ENCODE data around the gene STIM2. TPM values are rescaled to one million over a fixed set of nuclear protein-coding genes. Genes with fewer than 3 reads are reported as not detected.

Gene STIM2
- total RNA-seq, 2 donors from 2014 or later: 34.4 to 44.2 TPM

DNA sequence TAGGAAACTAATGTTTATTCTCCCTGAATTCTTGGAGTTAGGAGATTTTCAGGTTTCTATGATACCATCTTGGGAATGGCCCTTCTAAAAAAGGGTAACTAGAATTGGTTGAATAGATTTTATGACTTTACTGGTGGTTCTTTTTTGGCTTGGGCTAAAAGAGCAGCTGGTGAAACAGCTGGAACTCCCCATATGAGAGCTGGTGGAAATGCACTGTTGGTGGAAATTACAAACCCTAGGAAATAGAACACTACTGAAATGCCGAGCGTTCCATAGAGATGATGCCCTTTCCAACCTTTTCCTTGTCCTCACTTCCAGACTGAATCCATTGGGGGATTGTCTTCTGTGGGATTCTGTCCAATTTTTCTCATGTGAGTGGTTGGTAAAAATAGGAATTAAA lies 139.5 kb downstream of the STIM2 start:
- no peak for DNase-seq (ENCODE audit: low spot score)
- WGBS: 85% methylated on average over 2 of the region's 2 CpGs
- intact Hi-C loops (cut with DNase I): no loop called here

DNA sequence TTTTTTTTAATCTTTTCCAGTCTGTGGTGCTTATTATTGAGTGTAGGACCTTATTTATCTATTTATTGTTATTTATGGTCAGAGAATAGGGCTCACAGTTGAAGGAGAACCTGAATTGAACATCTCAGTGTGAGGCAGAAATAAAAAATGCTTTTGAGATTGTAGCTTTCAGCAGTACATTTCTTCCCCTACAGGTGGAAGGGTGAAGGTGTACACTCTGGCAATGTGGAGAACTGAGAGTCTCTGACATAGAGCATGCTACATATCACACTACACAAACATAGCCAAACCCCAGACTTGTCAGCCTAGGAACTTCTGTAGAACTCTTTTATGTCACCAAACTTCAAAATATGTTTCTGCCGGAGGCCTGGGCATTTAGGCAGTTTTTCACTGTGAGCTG lies 140.2 kb downstream of the STIM2 start:
- Histone ChIP-seq H3K36me3 (no peaks in the 10 kb centered on the region), H3K4me3 (no peak overlapping the region), H3K9me3 (no peaks in the 10 kb centered on the region), H3K27ac (no peak overlapping the region), H3K4me1 (replicated peaks) (no peaks in the 10 kb centered on the region), H3K27me3 (replicated peaks; ENCODE audit: insufficient read depth) (no peaks in the 10 kb centered on the region)
- intact Hi-C loops (cut with DNase I): no loop called here
- TF ChIP-seq POLR2AphosphoS5 (IDR thresholded peaks at IDR 0.05) (no peak), CTCF (IDR thresholded peaks at IDR 0.05) (peak in 2 of 4 experiments; percentile 10 to 28), POLR2A (IDR thresholded peaks at IDR 0.05) (no peak)
- no peak for DNase-seq (ENCODE audit: low spot score)
- 91% methylated on average over 1 of the region's 1 CpG for WGBS

More for the DNA sequence above, 139.5 kb downstream of the STIM2 start:
- Histone ChIP-seq H3K27ac (no peak overlapping the region), H3K36me3 (no peaks in the 10 kb centered on the region), H3K4me1 (replicated peaks) (no peaks in the 10 kb centered on the region), H3K27me3 (replicated peaks; ENCODE audit: insufficient read depth) (no peaks in the 10 kb centered on the region), H3K9me3 (no peaks in the 10 kb centered on the region), H3K4me3 (no peak overlapping the region)
- TF ChIP-seq POLR2AphosphoS5 (IDR thresholded peaks at IDR 0.05): no peak

DNA sequence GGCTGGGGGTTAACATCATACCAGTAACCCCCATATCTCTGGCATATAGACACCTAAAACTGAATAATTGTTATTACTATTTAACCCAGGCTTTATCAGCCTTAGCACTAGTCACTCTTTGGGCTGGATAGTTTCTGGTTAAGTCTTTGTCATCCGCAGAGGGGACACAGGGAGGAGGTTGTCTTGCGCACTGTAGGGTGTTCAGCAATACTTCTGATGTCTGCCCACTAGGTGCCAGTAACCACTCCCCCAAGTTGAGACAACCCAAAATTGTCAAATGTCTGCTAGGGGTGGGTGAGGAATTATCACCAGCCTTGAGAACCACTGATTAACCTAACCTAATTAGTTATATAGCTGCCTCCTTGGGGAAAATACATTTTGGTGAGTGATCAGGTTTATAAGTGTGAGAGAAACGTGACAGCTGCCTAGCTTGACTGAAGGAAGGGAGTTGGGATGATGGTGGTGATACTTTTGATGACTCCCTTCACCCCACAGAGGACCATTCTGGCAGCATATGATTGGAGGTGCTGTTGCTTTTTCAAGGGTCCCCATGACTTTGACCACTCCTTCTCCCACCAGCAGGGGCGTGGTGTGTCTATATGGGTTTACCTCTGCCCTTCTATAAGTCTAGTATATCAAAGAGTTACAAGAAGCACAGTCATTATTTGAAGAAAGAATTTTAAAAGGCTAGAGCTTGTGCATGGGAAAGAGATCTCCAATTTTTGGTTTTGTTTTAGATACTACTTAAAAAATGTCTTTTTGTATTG lies 140.9 kb downstream of the STIM2 start:
- Histone ChIP-seq H3K4me3 (no peak overlapping the region), H3K27ac (no peak overlapping the region), H3K36me3 (no peaks in the 10 kb centered on the region), H3K9me3 (no peaks in the 10 kb centered on the region), H3K4me1 (replicated peaks) (no peaks in the 10 kb centered on the region), H3K27me3 (replicated peaks; ENCODE audit: insufficient read depth) (no peaks in the 10 kb centered on the region)
- intact Hi-C loops (cut with DNase I): no loop called here
- TF ChIP-seq POLR2AphosphoS5 (IDR thresholded peaks at IDR 0.05): no peak
- no peak for TF ChIP-seq CTCF (IDR thresholded peaks at IDR 0.05)
- no peak for TF ChIP-seq POLR2A (IDR thresholded peaks at IDR 0.05)
- DNase-seq (ENCODE audit: low spot score): no peak
- 95% methylated on average over 4 of the region's 4 CpGs for WGBS

DNA sequence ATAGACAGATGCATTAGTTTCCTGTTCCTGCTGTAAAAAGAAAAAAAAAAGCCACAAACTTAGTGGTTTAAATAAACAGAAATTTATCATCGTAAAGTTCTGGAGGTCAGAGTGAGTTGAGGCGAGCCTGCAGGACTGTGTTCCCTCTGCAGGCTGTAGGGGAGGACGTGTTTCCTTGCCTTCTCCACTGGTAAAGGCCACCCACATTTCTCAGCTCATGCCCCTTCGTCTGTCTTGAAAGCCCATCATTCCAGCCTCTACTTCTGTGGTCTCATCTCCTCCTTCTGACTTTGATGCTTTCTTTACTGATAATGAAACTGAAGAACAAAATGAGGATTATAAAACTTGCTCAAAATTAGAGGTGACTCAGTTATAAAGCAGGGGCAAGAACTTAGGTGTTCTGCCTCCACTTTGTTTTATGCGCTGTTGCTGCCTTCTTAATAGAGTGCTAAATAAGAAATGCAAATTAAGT lies 143.0 kb downstream of the STIM2 start:
- intact Hi-C loops (cut with DNase I): no loop called here

GRCh38 chr4:27005501-27005900 lies 144.9 kb downstream of the STIM2 start:
- H3K4me1 ChIP-seq (replicated peaks): peaks cover 7% of the 10 kb centered on the region
- DNase-seq (ENCODE audit: low spot score): no peak
- TF ChIP-seq POLR2AphosphoS5 (IDR thresholded peaks at IDR 0.05): no peak
- no peak for TF ChIP-seq POLR2A (IDR thresholded peaks at IDR 0.05)
- TF ChIP-seq CTCF (IDR thresholded peaks at IDR 0.05): no peak
- H3K27ac ChIP-seq: peak overlapping the region; percentile 9 to 25
- intact Hi-C loops (cut with DNase I): loop anchor here (5.0 kb wide), 1 partner anchor 143 kb away; the partner anchor contains the start of gene STIM2
- no peaks in the 10 kb centered on the region for H3K36me3 ChIP-seq
- no peaks in the 10 kb centered on the region for H3K27me3 ChIP-seq (replicated peaks; ENCODE audit: insufficient read depth)
- no peaks in the 10 kb centered on the region for H3K9me3 ChIP-seq
- no peak overlapping the region for H3K4me3 ChIP-seq

More for the DNA sequence above, 143.0 kb downstream of the STIM2 start:
- peaks cover 5% of the 10 kb centered on the region for H3K4me1 ChIP-seq (replicated peaks)
- H3K9me3 ChIP-seq: no peaks in the 10 kb centered on the region
- 41% methylated on average over 5 of the region's 5 CpGs for WGBS
- no peaks in the 10 kb centered on the region for H3K36me3 ChIP-seq
- no peak for DNase-seq (ENCODE audit: low spot score)
- H3K27ac ChIP-seq: no peak overlapping the region
- TF ChIP-seq POLR2A (IDR thresholded peaks at IDR 0.05): no peak
- no peak for TF ChIP-seq CTCF (IDR thresholded peaks at IDR 0.05)
- no peak for TF ChIP-seq POLR2AphosphoS5 (IDR thresholded peaks at IDR 0.05)
- no peaks in the 10 kb centered on the region for H3K27me3 ChIP-seq (replicated peaks; ENCODE audit: insufficient read depth)
- no peak overlapping the region for H3K4me3 ChIP-seq

Measured in prostate gland (tissue), 2 donors.